ENCODE data around the gene ADAM33.

The ADAM33 gene

GRCh38 chr20:3686421-3686820 lies 4.6 kb upstream of the ADAM33 start:
- no peak for DNase-seq

- no peak for DNase-seq
Measured at GRCh38 chr20:3685341-3685740, 3.5 kb upstream of the ADAM33 start.

GRCh38 chr20:3681352-3681930 lies 369 bp downstream of the ADAM33 start:
- DNase-seq = no peak

- DNase-seq = no peak
Measured at GRCh38 chr20:3680701-3681351, 984 bp downstream of the ADAM33 start.

GRCh38 chr20:3679749-3680700 lies 1.8 kb downstream of the ADAM33 start:
- no peak for DNase-seq

GRCh38 chr20:3678856-3679720 lies 2.7 kb downstream of the ADAM33 start:
- no peak for DNase-seq

- no peak for DNase-seq
Measured at GRCh38 chr20:3678198-3678597, 3.6 kb downstream of the ADAM33 start.

- no peak for DNase-seq
Measured at GRCh38 chr20:3677733-3678132, 4.1 kb downstream of the ADAM33 start.

GRCh38 chr20:3674995-3675900 lies 6.6 kb downstream of the ADAM33 start:
- peak; percentile 44 to 78 for DNase-seq

- peak; percentile 15 to 59 for DNase-seq
Measured at GRCh38 chr20:3674447-3674846, 7.4 kb downstream of the ADAM33 start.

- no peak for DNase-seq
Measured at GRCh38 chr20:3673221-3674070, 8.4 kb downstream of the ADAM33 start.

GRCh38 chr20:3672547-3673171 lies 9.2 kb downstream of the ADAM33 start:
- DNase-seq = peak in 1 of 2 experiments; percentile 41

GRCh38 chr20:3671986-3672546 lies 9.7 kb downstream of the ADAM33 start:
- no peak for DNase-seq

GRCh38 chr20:3670945-3671344 lies 10.9 kb downstream of the ADAM33 start:
- no peak for DNase-seq

- no peak for DNase-seq
Measured at GRCh38 chr20:3670511-3670910, 11.3 kb downstream of the ADAM33 start.

GRCh38 chr20:3669710-3670367 lies 12.0 kb downstream of the ADAM33 start:
- DNase-seq = no peak

GRCh38 chr20:3667434-3668037 lies 14.3 kb downstream of the ADAM33 start:
- DNase-seq = no peak

- no peak for DNase-seq
Measured at GRCh38 chr20:3663858-3664257, 18.0 kb downstream of the ADAM33 start.
